SKM-1 treated with dmso at 0.1 percent for 144 hours (cell line): Measurements from ENCODE around the gene AKR1C8.
"Not testable (repeated sequence)": the region's sequence is repeated elsewhere in the genome, so short reads cannot be mapped to it uniquely, and the experiment has no call there.

Experiments used
- DNase-seq: peaks from one replicate; lab custom pipeline; 2025; ENCODE audit not compliant: unreplicated experiment; lab: John Stamatoyannopoulos, UW

AKR1C8 gene

DNA sequence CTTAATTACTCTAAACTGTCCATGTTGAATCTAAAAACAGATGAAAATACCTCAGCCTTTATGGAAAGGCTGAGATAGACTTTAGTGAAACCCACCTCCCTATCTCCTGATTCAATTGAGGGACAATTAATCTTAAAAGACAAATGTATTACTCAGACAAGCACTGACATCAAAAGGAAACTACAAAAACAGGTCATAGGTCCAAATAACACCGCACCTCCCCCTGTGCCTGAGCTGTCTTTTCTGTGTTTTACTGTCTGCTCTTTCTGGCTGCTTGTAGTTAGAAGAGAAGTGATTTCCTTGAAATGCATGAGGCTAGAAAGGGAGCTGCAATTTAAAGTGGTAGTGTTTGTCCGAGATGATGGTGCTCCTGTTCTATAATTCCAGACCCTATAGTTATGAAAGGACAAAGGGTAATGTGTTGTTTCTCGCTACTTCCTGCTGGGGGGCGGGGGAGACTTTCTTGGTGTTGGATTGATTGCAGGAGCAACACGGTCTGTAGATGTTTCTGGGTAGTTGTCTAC, 16.0 kb downstream of the AKR1C8 start:
- DNase-seq: no peak

DNA sequence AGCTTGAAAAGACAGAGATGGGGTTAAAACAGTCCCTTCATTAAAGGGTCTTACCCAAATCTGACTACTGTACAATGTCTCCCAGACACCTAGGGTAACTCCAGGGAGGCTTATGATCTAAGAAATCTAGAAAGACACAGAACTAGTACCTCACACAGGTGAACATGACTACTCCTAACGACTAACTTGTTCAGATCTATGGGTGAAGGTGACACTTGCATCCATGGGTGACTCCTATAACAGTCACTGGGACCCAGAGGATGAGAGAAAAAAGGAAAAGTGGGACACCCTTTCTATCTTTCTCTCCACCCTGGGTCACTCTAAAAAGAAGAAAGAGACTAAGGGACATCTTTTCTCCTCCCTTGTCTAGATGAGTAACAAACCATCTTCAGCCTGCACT, 19.2 kb downstream of the AKR1C8 start:
- no peak for DNase-seq

DNA sequence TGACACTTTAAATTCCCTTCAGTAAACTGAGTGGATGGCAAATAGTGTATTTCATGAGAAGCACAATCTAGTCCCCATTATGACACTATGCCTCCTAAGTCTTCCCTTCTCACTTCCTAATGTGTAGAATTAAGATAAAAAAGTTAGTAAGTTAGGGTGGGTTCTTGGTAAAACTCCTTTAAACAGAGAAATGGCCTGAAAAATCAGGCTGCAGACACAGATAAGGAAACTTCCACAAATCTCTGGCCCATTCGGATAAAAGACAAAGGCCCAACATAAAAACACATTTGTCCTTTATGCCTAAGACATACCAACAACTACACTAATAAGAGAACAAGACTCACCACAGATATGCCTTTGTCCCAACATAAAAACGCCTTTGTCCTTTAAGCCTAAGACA, 21.5 kb downstream of the AKR1C8 start:
- DNase-seq: no peak

DNA sequence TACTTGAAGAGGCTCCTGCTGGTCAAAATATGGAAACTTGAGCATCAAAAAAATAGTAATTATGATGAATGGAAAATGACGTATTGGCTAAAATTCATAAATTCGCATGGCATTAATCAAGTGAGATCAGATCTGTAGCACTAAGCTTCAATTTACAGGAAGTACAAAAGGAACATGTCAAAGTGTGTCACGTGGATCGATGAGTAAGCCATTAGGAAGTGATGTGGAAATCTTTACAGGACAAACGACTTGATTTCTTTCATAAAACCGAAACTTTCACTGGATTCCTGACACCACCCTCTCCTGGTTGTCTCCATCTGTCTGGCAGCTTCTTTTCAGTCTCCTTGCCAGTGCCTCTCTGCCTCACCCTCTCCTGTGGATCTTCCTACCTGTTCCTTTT, 25.8 kb downstream of the AKR1C8 start:
- DNase-seq: no peak

DNA sequence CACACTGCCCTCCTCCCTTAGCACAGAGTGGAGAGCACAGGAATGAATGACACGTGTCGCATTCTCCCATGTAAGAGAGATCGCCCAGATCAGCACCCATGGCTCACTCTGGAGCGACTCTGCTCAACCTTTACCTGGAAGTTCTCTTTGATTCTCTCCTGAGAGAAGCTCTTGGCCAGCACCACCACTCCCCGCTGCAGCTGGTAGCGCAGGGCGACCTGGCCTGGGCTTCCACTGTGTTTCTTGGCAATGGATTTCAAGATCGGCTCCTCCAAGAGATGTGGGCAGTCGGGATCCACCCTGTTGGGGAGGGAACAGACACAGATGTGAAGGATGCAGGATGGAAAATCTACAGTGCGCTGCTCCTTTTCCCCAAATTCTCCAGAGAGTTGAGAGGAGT, 27.4 kb downstream of the AKR1C8 start:
- no peak for DNase-seq

GRCh38 chr10:5155951-5156350, 29.0 kb downstream of the AKR1C8 start:
- no peak for DNase-seq

DNA sequence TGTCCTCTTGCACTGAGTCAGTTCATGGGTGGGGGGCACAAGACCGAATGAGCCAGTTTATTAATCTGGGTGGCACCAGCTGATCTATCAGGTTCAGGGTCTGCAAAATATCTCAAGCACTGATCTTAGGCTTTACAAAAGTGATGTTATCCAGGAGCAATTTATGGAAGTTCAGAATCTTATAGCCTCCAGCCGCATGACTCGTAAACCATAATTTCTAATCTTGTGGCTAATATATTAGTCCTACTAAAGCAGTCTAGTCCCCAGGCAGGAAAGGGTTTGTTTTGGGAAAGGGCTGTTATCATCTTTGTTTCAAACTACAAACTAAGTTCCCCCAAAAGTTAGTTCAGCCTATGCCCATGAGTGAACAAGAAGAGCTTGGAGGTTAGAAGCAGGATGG, 33.9 kb downstream of the AKR1C8 start:
- DNase-seq: no peak

DNA sequence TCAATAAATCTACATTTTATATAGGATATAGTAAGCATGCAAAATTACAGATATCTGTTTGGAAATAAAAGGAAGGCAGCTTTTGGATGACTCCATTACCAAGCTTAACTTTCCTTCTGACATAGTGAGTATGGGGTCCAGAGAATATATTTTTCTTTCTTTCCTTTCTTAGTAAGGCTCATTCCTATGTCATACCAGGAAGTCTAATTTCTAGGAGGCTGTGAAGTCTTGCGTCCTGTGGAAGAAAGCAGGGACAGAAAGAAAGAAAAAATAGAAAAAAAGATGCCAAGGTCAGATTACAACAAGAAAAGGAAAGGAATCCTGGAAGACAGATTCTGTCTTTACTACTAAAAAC, 36.3 kb downstream of the AKR1C8 start:
- no peak for DNase-seq

GRCh38 chr10:5147981-5148677, 36.8 kb downstream of the AKR1C8 start:
- DNase-seq: no peak

- DNase-seq: no peak
Measured at GRCh38 chr10:5147255-5147980, 37.5 kb downstream of the AKR1C8 start.

DNA sequence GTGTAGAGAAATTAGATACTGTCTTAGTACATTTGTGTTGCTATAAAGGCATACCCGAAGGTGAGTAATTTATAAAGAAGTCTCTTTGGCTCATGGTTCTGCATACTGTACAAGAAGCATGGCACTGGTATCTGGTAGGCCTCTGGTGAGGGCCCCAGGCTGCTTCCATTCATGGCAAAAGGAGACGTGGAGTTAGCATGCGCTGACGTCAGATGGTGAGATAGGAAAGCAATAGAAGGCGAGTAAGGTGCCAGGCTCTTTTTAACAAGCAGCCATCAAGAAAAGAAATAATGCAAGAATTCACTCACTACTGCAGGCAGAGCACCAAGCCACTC, 38.1 kb downstream of the AKR1C8 start:
- no peak for DNase-seq

GRCh38 chr10:5143137-5143536, 41.8 kb downstream of the AKR1C8 start:
- no peak for DNase-seq

DNA sequence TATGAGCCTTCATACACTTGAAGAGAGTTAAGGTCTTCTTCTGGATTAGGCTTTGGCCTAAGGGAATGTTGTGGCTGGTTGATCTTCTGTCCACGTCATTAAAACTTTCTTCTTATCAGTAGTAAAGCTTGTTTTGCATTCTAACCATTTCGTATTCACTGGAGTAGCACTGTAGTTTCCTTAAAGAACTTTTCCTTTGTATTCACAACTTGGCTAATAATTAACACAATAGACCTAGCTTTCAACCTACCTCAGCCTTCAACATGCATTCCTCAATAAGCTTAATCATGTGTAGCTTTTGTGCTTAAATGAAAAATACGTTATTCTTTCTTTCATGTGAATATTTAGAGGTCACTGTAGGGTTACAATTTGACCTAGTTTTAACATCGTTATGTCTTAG, 42.8 kb downstream of the AKR1C8 start:
- DNase-seq: no peak

DNA sequence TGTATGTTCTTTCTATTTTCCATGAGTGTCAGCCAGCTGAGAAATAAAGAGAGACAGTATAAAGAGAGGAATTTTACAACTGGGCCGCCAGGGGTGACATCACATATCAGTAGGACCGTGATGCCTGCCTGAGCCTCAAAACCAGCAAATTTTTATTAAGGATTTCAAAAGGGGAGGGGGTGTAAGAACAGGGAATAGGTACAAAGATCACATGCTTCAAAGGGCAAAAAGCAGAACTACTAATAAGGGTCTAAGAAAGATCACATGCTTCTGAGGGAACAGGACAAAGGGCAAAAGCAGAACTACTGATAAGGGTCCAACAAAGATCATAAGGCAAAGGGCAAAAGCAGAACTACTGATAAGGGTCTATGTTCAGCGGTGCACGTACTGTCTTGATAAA, 47.3 kb downstream of the AKR1C8 start:
- DNase-seq: not testable (repeated sequence)

- DNase-seq: no peak
Measured at GRCh38 chr10:5136468-5137087, 48.4 kb downstream of the AKR1C8 start.

- no peak for DNase-seq
Measured at GRCh38 chr10:5135581-5135980, 49.4 kb downstream of the AKR1C8 start.

GRCh38 chr10:5125315-5126044, 59.5 kb downstream of the AKR1C8 start:
- no peak for DNase-seq

DNA sequence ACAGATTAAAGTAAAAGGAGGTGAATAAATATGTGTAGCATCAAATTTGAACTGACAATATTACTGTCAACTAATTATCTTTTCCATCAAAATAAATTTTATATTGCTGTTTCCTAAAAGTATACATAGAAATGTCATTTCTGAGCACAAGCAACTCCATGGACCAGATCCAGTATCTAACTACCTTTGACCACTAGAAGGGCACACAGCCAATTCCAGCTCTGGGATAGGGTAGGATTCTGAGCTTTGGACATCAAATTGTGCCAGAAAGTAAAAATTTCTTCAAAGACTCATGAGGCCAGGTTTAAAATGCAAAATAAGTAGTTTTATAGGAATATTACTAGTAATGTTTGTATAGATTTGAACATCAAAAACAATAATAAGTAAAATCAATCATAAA, 61.1 kb downstream of the AKR1C8 start:
- no peak for DNase-seq

DNA sequence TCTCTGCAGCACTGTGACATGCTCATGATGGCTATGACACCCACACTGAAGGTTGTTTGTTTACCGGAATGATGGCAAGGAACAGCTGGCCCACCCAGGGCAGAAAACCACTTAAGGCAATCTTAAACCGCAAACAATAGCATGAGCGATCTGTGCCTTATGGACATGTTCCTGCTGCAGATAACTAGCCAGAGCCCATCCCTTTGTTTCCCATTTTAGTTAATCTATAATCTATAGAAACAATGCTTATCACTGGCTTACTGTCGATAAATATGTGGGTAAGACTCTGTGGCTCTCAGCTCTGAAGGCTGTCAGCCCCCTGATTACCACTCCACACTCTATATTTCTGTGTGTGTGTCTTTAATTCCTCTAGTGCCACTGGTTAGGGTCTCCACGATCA, 65.0 kb downstream of the AKR1C8 start:
- DNase-seq: not testable (repeated sequence)

DNA sequence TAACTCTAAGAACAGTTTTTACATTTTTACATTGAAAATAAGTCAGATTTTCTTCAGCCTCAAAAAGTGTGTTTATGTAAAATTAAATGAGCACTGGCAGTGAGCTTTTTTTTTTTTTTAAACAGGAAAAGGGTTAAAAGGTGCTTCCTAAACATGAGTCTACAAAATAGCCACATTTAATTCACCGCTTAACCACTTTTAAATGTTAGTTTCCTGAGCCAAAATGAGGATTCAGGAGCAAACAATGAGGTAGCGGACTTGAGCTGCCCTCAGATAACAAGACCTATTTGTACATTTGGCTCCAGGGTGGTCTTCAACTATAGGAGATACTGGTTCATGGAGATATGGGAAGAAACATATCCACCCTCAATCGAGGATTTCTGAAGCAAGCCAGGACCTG, 67.9 kb downstream of the AKR1C8 start:
- no peak for DNase-seq

GRCh38 chr10:5116621-5117020, 68.3 kb downstream of the AKR1C8 start:
- no peak for DNase-seq

DNA sequence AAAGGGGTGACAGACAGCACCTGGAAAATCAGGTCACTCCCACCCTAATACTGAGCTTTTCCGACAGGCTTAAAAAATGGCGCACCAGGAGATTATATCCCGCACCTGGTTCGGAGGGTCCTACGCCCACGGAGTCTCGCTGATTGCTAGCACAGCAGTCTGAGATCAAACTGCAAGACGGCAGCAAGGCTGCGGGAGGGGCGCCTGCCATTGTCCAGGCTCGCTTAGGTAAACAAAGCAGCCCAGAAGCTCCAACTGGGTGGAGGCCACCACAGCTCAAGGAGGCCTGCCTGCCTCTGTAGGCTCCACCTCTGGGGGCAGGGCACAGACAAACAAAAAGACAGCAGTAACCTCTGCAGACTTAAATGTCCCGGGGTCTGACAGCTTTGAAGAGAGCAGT, 75.1 kb downstream of the AKR1C8 start:
- not testable (repeated sequence) for DNase-seq
